A549 (cell line): ENCODE measurements around the gene APP. TPM values are rescaled to one million over a fixed set of nuclear protein-coding genes. Genes with fewer than 3 reads are reported as not detected.

Experiments
- ATAC-seq, 2 experiments: fragments of 200-7000 bp in 1 of 2; fragments of >200 bp in 1 of 2; cut with Nextera tagmentation in 1 of 2; cut with Tn5 transposase in 1 of 2; 3 replicates each; pipeline versions ENCODE4 v1.8.0 to v1.9.1; 2018 to 2020; ENCODE audit warnings: mild to moderate bottlenecking in 1 of 2, moderate library complexity in 1 of 2
- CTCF ChIA-PET: fragments of 300-600 bp; sonication (Branson Sonifier 250); formaldehyde crosslinking; extraction: SDS; loops from one replicate; lab custom pipeline; 2021; ENCODE audit warnings: antibody characterized with exemption, inconsistent platforms; lab: Yijun Ruan, JAX
- POLR2A ChIA-PET: fragments of 350-600 bp; formaldehyde crosslinking; extraction: SDS; loops from one replicate; lab custom pipeline; 2021; ENCODE audit warnings: antibody characterized with exemption, inconsistent platforms; lab: Yijun Ruan, JAX
- DNase-seq, 2 experiments: peaks; one replicate each; pipeline versions ENCODE4 v3.0.0 to v3.0.0-alpha.2; 2011 to 2016; ENCODE audit warnings: low read depth in 1 of 2, low spot score in 1 of 2
- FAIRE-seq: peaks from 2 replicates; lab custom pipeline; 2011; peaks lifted over from hg19 to GRCh38; lab: Jason Lieb, UNC
- H3K27ac ChIP-seq, 2 experiments: fragments of >200 bp; sonication (Bioruptor Twin); formaldehyde crosslinking; 3 replicates each; pipeline ENCODE4 v1.5.1; 2016 to 2017
- H3K4me1 ChIP-seq: fragments of >200 bp; sonication (Bioruptor Twin); formaldehyde crosslinking; 3 replicates; pipeline ENCODE4 v1.6.1; 2016
- H3K4me2 ChIP-seq: fragments of >200 bp; sonication (Bioruptor Twin); formaldehyde crosslinking; 3 replicates; pipeline ENCODE4 v1.6.1; 2016
- H3K4me3 ChIP-seq: fragments of >200 bp; sonication (Bioruptor Twin); formaldehyde crosslinking; 3 replicates; pipeline ENCODE4 v1.5.1; 2016
- H3K9me3 ChIP-seq: fragments of >200 bp; sonication (Bioruptor Twin); formaldehyde crosslinking; 3 replicates; pipeline ENCODE4 v1.6.1; 2016
- CHD4 ChIP-seq: fragments of 200-600 bp; sonication (generic); IDR thresholded peaks from 2 replicates; pipeline ENCODE4 v1.6.1; 2016; ENCODE audit warnings: antibody characterized with exemption, mild to moderate bottlenecking, borderline replicate concordance
- FOSB ChIP-seq: fragments of 250-450 bp; sonication (Bioruptor Pico); IDR thresholded peaks from 2 replicates; pipeline ENCODE4 v1.5.0; 2020; ENCODE audit warnings: mild to moderate bottlenecking, moderate library complexity
- FOSL2 ChIP-seq, 2 experiments: fragments of 450-650 bp in 1 of 2; fragments of >200 bp in 1 of 2; sonication (Bioruptor Twin) in 1 of 2; formaldehyde crosslinking; IDR thresholded peaks; 2 replicates each; pipeline versions ENCODE4 v1.5.0 to v1.6.1; 2016 to 2020; ENCODE audit warnings: mild to moderate bottlenecking in 1 of 2, moderate library complexity in 1 of 2
- FOXS1 ChIP-seq: fragments of 250-450 bp; sonication (Bioruptor Pico); IDR thresholded peaks from 2 replicates; pipeline ENCODE4 v1.5.0; 2020; ENCODE audit warnings: mild to moderate bottlenecking, moderate library complexity
- GATA3 ChIP-seq: IDR thresholded peaks from 2 replicates; pipeline ENCODE4 v1.6.1; 2012; ENCODE audit warnings: borderline replicate concordance
- HOXA7 ChIP-seq: fragments of 250-450 bp; sonication (Bioruptor Pico); IDR thresholded peaks from 2 replicates; pipeline ENCODE4 v1.5.0; 2020; ENCODE audit warnings: mild to moderate bottlenecking, moderate library complexity
- HOXB5 ChIP-seq: fragments of 250-450 bp; sonication (Bioruptor Pico); IDR thresholded peaks from 2 replicates; pipeline ENCODE4 v1.5.0; 2020; ENCODE audit warnings: mild to moderate bottlenecking, moderate library complexity
- JUNB ChIP-seq: fragments of >200 bp; sonication (Bioruptor Twin); formaldehyde crosslinking; IDR thresholded peaks from 2 replicates; pipeline ENCODE4 v1.6.1; 2016
- KDM5A ChIP-seq: fragments of 200-600 bp; sonication (generic); IDR thresholded peaks from 2 replicates; pipeline ENCODE4 v1.6.1; 2016; ENCODE audit warnings: antibody characterized with exemption, mild to moderate bottlenecking
- MAFK ChIP-seq: fragments of 450-650 bp; IDR thresholded peaks from 2 replicates; pipeline ENCODE4 v1.6.1; 2014; ENCODE audit not compliant: partially characterized antibody
- MYC ChIP-seq: IDR thresholded peaks from 2 replicates; pipeline ENCODE4 v1.6.1; 2012; ENCODE audit warnings: mild to moderate bottlenecking, inconsistent platforms, low read length, improper control_type of control experiment, borderline replicate concordance
- NPAS2 ChIP-seq: fragments of 250-450 bp; sonication (Bioruptor Pico); IDR thresholded peaks from 2 replicates; pipeline ENCODE4 v1.8.0; 2022; ENCODE audit warnings: mild to moderate bottlenecking, moderate library complexity, borderline replicate concordance
- NR3C1 ChIP-seq: fragments of >200 bp; sonication (Bioruptor Twin); formaldehyde crosslinking; IDR thresholded peaks from 3 replicates; pipeline ENCODE4 v1.6.1; 2017
- POLR2A ChIP-seq: IDR thresholded peaks from 2 replicates; pipeline ENCODE4 v1.6.1; 2012; ENCODE audit warnings: mild to moderate bottlenecking, low read length
- RAD21 ChIP-seq, 2 experiments: fragments of >200 bp in 1 of 2; sonication (Bioruptor Twin) in 1 of 2; formaldehyde crosslinking in 1 of 2; IDR thresholded peaks in 1 of 2; conservative IDR thresholded peaks in 1 of 2; 2 replicates in 1 of 2; 3 replicates in 1 of 2; pipeline ENCODE4 v1.6.1; 2012 to 2018; ENCODE audit warnings: inconsistent platforms in 1 of 2
- RFX5 ChIP-seq: fragments of 450-650 bp; IDR thresholded peaks from 2 replicates; pipeline ENCODE4 v1.7.1; 2014; ENCODE audit warnings: antibody characterized with exemption, mild to moderate bottlenecking, moderate library complexity
- SREBF2 ChIP-seq: fragments of 450-650 bp; IDR thresholded peaks from 2 replicates; pipeline ENCODE4 v1.6.1; 2014; ENCODE audit warnings: mild to moderate bottlenecking, moderate library complexity
- TFCP2L1 ChIP-seq: fragments of 250-450 bp; sonication (Bioruptor Pico); IDR thresholded peaks from 2 replicates; pipeline ENCODE4 v1.5.0; 2021; ENCODE audit warnings: mild to moderate bottlenecking
- ZFP36 ChIP-seq: fragments of 450-650 bp; IDR thresholded peaks from 2 replicates; pipeline ENCODE4 v1.6.1; 2014; ENCODE audit warnings: borderline replicate concordance; ENCODE audit not compliant: partially characterized antibody
- WGBS: methylation state at CpG from one replicate; pipeline ENCODE4 v1.1.6; 2017; ENCODE audit errors: missing lambda C conversion rate; 5-methylcytosine and 5-hydroxymethylcytosine counted together
- polyA plus RNA-seq, 4 experiments: library from polyadenylated mRNA; depleted of rRNA in 3 of 4; stranded (reverse); fragments of >200 nt; fragmentation: RNase III in 1 of 4; extraction: RNeasy Plus Mini Kit Qiagen cat#74134 plus additional on column Dnase treatment in 1 of 4; gene quantifications; 2 replicates in 3 of 4; 3 replicates in 1 of 4; pipeline ENCODE4 v1.2.3, GENCODE V29; 2011 to 2017
- TF ChIP-seq, protein P1 (sequence below): fragments of >200 bp; sonication (Bioruptor Twin); formaldehyde crosslinking; IDR thresholded peaks from 3 replicates; pipeline ENCODE4 v1.5.1; 2016
- TF ChIP-seq, protein P2 (sequence below): fragments of 200-600 bp; sonication (generic); IDR thresholded peaks from 2 replicates; pipeline ENCODE4 v1.6.1; 2016; ENCODE audit warnings: antibody characterized with exemption, mild to moderate bottlenecking, moderate library complexity
- TF ChIP-seq, protein P3 (sequence below): fragments of 150-350 bp; IDR thresholded peaks from 2 replicates; pipeline ENCODE4 v1.6.1; 2014; ENCODE audit warnings: low read depth, mild to moderate bottlenecking, low read length
- TF ChIP-seq, protein P4 (sequence below): IDR thresholded peaks from 2 replicates; pipeline ENCODE4 v1.6.1; 2012
- TF ChIP-seq, protein P5 (sequence below): fragments of 250-450 bp; sonication (Bioruptor Pico); IDR thresholded peaks from 2 replicates; pipeline ENCODE4 v1.5.0; 2020; ENCODE audit warnings: low read depth, mild to moderate bottlenecking, moderate library complexity

Gene APP
- polyA plus RNA-seq, 2 of the 4 experiments (the other 2 are of a cell fraction), result 540 to 565 TPM

DNA sequence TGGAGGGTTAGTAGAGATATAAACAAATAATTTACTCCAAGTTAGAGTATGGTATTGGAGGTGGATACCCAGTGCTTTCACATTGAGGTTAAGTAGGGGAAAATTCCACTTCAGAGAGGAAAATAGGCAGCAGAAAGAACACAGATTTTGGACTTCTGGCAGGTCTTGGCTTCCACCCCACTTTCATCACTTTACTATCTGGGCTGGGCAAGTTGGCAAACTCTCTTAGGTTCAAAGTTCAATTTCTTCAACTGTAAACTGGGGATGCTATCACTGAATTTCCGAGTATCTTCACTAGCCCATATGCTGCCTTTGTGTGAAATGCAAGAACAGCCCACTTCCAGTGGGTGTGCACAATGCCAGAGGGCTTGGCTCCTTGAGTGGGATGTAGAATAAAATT lies 220.9 kb downstream of the APP start:
- no peak for DNase-seq
- H3K9me3 ChIP-seq, result peaks cover 4% of the 10 kb centered on the region; the same call in 1 of the 3 replicates
- ChIA-PET POLR2A (no interaction called here), CTCF (no interaction called here)
- 0 out of 3 replicates have a peak overlapping the region, but pooled peaks have one; percentile 31 for H3K4me2 ChIP-seq
- no peak for ATAC-seq
- FAIRE-seq, result no peak
- no peak overlapping the region for H3K27ac ChIP-seq
- peaks cover 20% of the 10 kb centered on the region for H3K4me1 ChIP-seq
- WGBS, result no CpG with 5 or more reads among the region's 1 CpG
- no peak overlapping the region for H3K4me3 ChIP-seq
- TF ChIP-seq NR3C1, result no peak
- no peak for TF ChIP-seq MAFK
- no peak for TF ChIP-seq TFCP2L1 (CRISPR knock-in tag)
- no peak for TF ChIP-seq SREBF2
- no peak for TF ChIP-seq ZFP36
- TF ChIP-seq, protein P1, sequence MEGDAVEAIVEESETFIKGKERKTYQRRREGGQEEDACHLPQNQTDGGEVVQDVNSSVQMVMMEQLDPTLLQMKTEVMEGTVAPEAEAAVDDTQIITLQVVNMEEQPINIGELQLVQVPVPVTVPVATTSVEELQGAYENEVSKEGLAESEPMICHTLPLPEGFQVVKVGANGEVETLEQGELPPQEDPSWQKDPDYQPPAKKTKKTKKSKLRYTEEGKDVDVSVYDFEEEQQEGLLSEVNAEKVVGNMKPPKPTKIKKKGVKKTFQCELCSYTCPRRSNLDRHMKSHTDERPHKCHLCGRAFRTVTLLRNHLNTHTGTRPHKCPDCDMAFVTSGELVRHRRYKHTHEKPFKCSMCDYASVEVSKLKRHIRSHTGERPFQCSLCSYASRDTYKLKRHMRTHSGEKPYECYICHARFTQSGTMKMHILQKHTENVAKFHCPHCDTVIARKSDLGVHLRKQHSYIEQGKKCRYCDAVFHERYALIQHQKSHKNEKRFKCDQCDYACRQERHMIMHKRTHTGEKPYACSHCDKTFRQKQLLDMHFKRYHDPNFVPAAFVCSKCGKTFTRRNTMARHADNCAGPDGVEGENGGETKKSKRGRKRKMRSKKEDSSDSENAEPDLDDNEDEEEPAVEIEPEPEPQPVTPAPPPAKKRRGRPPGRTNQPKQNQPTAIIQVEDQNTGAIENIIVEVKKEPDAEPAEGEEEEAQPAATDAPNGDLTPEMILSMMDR, result no peak

DNA sequence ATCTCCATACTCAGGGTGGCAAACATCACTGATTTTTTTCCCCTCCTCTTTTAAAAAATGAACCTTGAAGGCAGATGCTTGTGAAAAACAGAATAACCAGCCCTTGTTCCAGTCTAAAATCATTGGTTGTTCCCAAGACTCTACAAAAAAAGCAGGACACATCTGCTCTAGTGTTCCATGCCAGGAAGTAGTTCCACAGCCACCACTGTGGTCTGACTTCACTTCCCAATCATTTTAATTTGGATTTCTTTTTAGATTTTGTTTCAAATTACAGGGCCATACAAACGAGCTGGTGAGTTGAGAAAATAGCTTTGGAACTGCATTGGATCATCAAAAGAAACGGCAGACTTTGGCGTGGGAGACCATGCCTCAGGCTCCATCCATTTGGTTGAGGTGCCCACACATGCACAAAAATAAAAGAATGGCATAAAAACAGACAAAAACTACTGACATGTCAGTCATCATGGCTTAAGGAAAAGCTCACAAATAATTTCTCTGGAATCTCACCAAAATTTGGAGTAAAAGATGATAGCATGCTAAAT lies 225.8 kb downstream of the APP start:
- H3K27ac ChIP-seq, result no peak overlapping the region
- ATAC-seq (no peak), DNase-seq (no peak)
- H3K4me2 ChIP-seq, result no peak overlapping the region
- TF ChIP-seq GATA3 (no peak), CHD4 (no peak), RFX5 (no peak), HOXB5 (CRISPR knock-in tag) (no peak), JUNB (no peak), POLR2A (no peak), KDM5A (no peak), RAD21 (conservative IDR thresholded peaks at IDR 0.05 in 1 of 2, IDR thresholded peaks at IDR 0.05 in 1 of 2) (no peak), MYC (no peak), FOXS1 (CRISPR knock-in tag) (no peak), HOXA7 (CRISPR knock-in tag) (no peak), NPAS2 (no peak), FOSL2 (IDR thresholded peaks at IDR 0.05) (no peak), FOSL2 (CRISPR knock-in tag; IDR thresholded peaks at IDR 0.05) (no peak), FOSB (CRISPR knock-in tag) (no peak)
- TF ChIP-seq, protein P2, sequence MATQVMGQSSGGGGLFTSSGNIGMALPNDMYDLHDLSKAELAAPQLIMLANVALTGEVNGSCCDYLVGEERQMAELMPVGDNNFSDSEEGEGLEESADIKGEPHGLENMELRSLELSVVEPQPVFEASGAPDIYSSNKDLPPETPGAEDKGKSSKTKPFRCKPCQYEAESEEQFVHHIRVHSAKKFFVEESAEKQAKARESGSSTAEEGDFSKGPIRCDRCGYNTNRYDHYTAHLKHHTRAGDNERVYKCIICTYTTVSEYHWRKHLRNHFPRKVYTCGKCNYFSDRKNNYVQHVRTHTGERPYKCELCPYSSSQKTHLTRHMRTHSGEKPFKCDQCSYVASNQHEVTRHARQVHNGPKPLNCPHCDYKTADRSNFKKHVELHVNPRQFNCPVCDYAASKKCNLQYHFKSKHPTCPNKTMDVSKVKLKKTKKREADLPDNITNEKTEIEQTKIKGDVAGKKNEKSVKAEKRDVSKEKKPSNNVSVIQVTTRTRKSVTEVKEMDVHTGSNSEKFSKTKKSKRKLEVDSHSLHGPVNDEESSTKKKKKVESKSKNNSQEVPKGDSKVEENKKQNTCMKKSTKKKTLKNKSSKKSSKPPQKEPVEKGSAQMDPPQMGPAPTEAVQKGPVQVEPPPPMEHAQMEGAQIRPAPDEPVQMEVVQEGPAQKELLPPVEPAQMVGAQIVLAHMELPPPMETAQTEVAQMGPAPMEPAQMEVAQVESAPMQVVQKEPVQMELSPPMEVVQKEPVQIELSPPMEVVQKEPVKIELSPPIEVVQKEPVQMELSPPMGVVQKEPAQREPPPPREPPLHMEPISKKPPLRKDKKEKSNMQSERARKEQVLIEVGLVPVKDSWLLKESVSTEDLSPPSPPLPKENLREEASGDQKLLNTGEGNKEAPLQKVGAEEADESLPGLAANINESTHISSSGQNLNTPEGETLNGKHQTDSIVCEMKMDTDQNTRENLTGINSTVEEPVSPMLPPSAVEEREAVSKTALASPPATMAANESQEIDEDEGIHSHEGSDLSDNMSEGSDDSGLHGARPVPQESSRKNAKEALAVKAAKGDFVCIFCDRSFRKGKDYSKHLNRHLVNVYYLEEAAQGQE, result no peak
- TF ChIP-seq, protein P3, sequence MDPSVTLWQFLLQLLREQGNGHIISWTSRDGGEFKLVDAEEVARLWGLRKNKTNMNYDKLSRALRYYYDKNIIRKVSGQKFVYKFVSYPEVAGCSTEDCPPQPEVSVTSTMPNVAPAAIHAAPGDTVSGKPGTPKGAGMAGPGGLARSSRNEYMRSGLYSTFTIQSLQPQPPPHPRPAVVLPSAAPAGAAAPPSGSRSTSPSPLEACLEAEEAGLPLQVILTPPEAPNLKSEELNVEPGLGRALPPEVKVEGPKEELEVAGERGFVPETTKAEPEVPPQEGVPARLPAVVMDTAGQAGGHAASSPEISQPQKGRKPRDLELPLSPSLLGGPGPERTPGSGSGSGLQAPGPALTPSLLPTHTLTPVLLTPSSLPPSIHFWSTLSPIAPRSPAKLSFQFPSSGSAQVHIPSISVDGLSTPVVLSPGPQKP, result no peak
- TF ChIP-seq, protein P4, sequence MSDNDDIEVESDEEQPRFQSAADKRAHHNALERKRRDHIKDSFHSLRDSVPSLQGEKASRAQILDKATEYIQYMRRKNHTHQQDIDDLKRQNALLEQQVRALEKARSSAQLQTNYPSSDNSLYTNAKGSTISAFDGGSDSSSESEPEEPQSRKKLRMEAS, result no peak
- TF ChIP-seq, protein P5, sequence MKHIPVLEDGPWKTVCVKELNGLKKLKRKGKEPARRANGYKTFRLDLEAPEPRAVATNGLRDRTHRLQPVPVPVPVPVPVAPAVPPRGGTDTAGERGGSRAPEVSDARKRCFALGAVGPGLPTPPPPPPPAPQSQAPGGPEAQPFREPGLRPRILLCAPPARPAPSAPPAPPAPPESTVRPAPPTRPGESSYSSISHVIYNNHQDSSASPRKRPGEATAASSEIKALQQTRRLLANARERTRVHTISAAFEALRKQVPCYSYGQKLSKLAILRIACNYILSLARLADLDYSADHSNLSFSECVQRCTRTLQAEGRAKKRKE (CRISPR knock-in tag), result no peak
- TF ChIP-seq, all 56 proteins: peak for 0
- H3K9me3 ChIP-seq, result peaks cover 4% of the 10 kb centered on the region; the same call in 1 of the 3 replicates
- WGBS, result 78% methylated on average over 3 of the region's 3 CpGs
- H3K4me1 ChIP-seq, result peaks cover 6% of the 10 kb centered on the region
- H3K4me3 ChIP-seq, result no peak overlapping the region
- ChIA-PET CTCF (no interaction called here), POLR2A (no interaction called here)
- FAIRE-seq, result no peak
